Measurements from ENCODE around the gene TBL1Y.

Gene TBL1Y

GRCh38 chrY:7094365-7094764 is 183.9 kb downstream of the TBL1Y start:
- CTCF ChIA-PET = no interaction called here
- DNase-seq (ENCODE audit: extremely low spot score) = no peak
- TF ChIP-seq CTBP1 (IDR thresholded peaks at IDR 0.05; ENCODE audit: borderline replicate concordance) = no peak
- no peak for TF ChIP-seq HDGF (IDR thresholded peaks at IDR 0.05; ENCODE audit: borderline replicate concordance)
- TF ChIP-seq ZNF384 (IDR thresholded peaks at IDR 0.05) = no peak
- no peak for TF ChIP-seq SP1 (IDR thresholded peaks at IDR 0.05)
- TF ChIP-seq FOXM1 (IDR thresholded peaks at IDR 0.05; ENCODE audit: borderline replicate concordance) = no peak
- TF ChIP-seq ARNT (IDR thresholded peaks at IDR 0.05) = no peak
- TF ChIP-seq L3MBTL2 (conservative IDR thresholded peaks at IDR 0.05) = no peak
- TF ChIP-seq TARDBP (IDR thresholded peaks at IDR 0.05) = no peak
- TF ChIP-seq LEF1 (IDR thresholded peaks at IDR 0.05; ENCODE audit: borderline replicate concordance) = no peak
- TF ChIP-seq SUZ12 (IDR thresholded peaks at IDR 0.05) = no peak
- TF ChIP-seq FOXA1 (IDR thresholded peaks at IDR 0.05) = no peak
- TF ChIP-seq FOXK2 (IDR thresholded peaks at IDR 0.05) = no peak
- POLR2A ChIA-PET = no interaction called here

GRCh38 chrY:7097021-7097420 is 186.5 kb downstream of the TBL1Y start:
- POLR2A ChIA-PET = no interaction called here
- CTCF ChIA-PET = no interaction called here
- no peak for DNase-seq (ENCODE audit: extremely low spot score)
- no peak for TF ChIP-seq TARDBP (IDR thresholded peaks at IDR 0.05)
- TF ChIP-seq FOXM1 (IDR thresholded peaks at IDR 0.05; ENCODE audit: borderline replicate concordance) = no peak
- no peak for TF ChIP-seq SP1 (IDR thresholded peaks at IDR 0.05)
- TF ChIP-seq LEF1 (IDR thresholded peaks at IDR 0.05; ENCODE audit: borderline replicate concordance) = no peak

GRCh38 chrY:7099742-7100141 is 189.2 kb downstream of the TBL1Y start:
- DNase-seq (ENCODE audit: extremely low spot score) = no peak
- ChIA-PET POLR2A (no interaction called here), CTCF (no interaction called here)
- TF ChIP-seq L3MBTL2 (conservative IDR thresholded peaks at IDR 0.05) = no peak
- TF ChIP-seq NFRKB (IDR thresholded peaks at IDR 0.05) = no peak
- TF ChIP-seq BHLHE40 (IDR thresholded peaks at IDR 0.05; ENCODE audit: borderline replicate concordance) = no peak
- no peak for TF ChIP-seq PKNOX1 (IDR thresholded peaks at IDR 0.05)
- TF ChIP-seq SUZ12 (IDR thresholded peaks at IDR 0.05) = no peak
- no peak for TF ChIP-seq ARNT (IDR thresholded peaks at IDR 0.05)
- no peak for TF ChIP-seq ZNF384 (IDR thresholded peaks at IDR 0.05)
- no peak for TF ChIP-seq TARDBP (IDR thresholded peaks at IDR 0.05)
- no peak for TF ChIP-seq SP1 (IDR thresholded peaks at IDR 0.05)
- TF ChIP-seq CTBP1 (IDR thresholded peaks at IDR 0.05; ENCODE audit: borderline replicate concordance) = no peak
- no peak for TF ChIP-seq FOXK2 (IDR thresholded peaks at IDR 0.05)
- TF ChIP-seq HDGF (IDR thresholded peaks at IDR 0.05; ENCODE audit: borderline replicate concordance) = no peak
- no peak for TF ChIP-seq LEF1 (IDR thresholded peaks at IDR 0.05; ENCODE audit: borderline replicate concordance)
- TF ChIP-seq ELF4 (IDR thresholded peaks at IDR 0.05) = no peak
- no peak for TF ChIP-seq FOXA1 (IDR thresholded peaks at IDR 0.05)
- no peak for TF ChIP-seq FOXM1 (IDR thresholded peaks at IDR 0.05; ENCODE audit: borderline replicate concordance)

GRCh38 chrY:7102680-7103079 is 192.2 kb downstream of the TBL1Y start:
- DNase-seq (ENCODE audit: extremely low spot score) = no peak
- TF ChIP-seq NFRKB (IDR thresholded peaks at IDR 0.05) (no peak), L3MBTL2 (conservative IDR thresholded peaks at IDR 0.05) (no peak), LEF1 (IDR thresholded peaks at IDR 0.05; ENCODE audit: borderline replicate concordance) (no peak), TARDBP (IDR thresholded peaks at IDR 0.05) (no peak), BHLHE40 (IDR thresholded peaks at IDR 0.05; ENCODE audit: borderline replicate concordance) (no peak), FOXM1 (IDR thresholded peaks at IDR 0.05; ENCODE audit: borderline replicate concordance) (no peak), ARNT (IDR thresholded peaks at IDR 0.05) (no peak), FOXA1 (IDR thresholded peaks at IDR 0.05) (no peak), SP1 (IDR thresholded peaks at IDR 0.05) (no peak)
- ChIA-PET POLR2A (no interaction called here), CTCF (no interaction called here)

GRCh38 chrY:7107179-7107578 is 196.7 kb downstream of the TBL1Y start:
- CTCF ChIA-PET = no interaction called here
- POLR2A ChIA-PET = no interaction called here
- DNase-seq (ENCODE audit: extremely low spot score) = no peak
- no peak for TF ChIP-seq SUZ12 (IDR thresholded peaks at IDR 0.05)

- CTCF ChIA-PET = no interaction called here
- no peak for DNase-seq (ENCODE audit: extremely low spot score)
- POLR2A ChIA-PET = no interaction called here
- TF ChIP-seq CTBP1 (IDR thresholded peaks at IDR 0.05; ENCODE audit: borderline replicate concordance) (no peak), ARNT (IDR thresholded peaks at IDR 0.05) (no peak), L3MBTL2 (conservative IDR thresholded peaks at IDR 0.05) (no peak), ELF4 (IDR thresholded peaks at IDR 0.05) (no peak), FOXK2 (IDR thresholded peaks at IDR 0.05) (no peak), PKNOX1 (IDR thresholded peaks at IDR 0.05) (no peak), BHLHE40 (IDR thresholded peaks at IDR 0.05; ENCODE audit: borderline replicate concordance) (no peak), FOXA1 (IDR thresholded peaks at IDR 0.05) (no peak)
Measured at GRCh38 chrY:7110086-7110485, 199.6 kb downstream of the TBL1Y start.

- no peak for DNase-seq (ENCODE audit: extremely low spot score)
- no peak for TF ChIP-seq SUZ12 (IDR thresholded peaks at IDR 0.05)
- ChIA-PET CTCF (no interaction called here), POLR2A (no interaction called here)
Measured at GRCh38 chrY:7115871-7116270, 205.4 kb downstream of the TBL1Y start.

- ChIA-PET POLR2A (no interaction called here), CTCF (no interaction called here)
- DNase-seq (ENCODE audit: extremely low spot score) = no peak
- TF ChIP-seq ZNF384 (IDR thresholded peaks at IDR 0.05) = no peak
- no peak for TF ChIP-seq SP1 (IDR thresholded peaks at IDR 0.05)
- TF ChIP-seq SUZ12 (IDR thresholded peaks at IDR 0.05) = no peak
- no peak for TF ChIP-seq ARNT (IDR thresholded peaks at IDR 0.05)
- TF ChIP-seq L3MBTL2 (conservative IDR thresholded peaks at IDR 0.05) = no peak
- TF ChIP-seq NFRKB (IDR thresholded peaks at IDR 0.05) = no peak
Measured at GRCh38 chrY:7122202-7122601, 211.7 kb downstream of the TBL1Y start.
